ENCODE measurements around the gene PLA2G12A. TPM values are rescaled to one million over a fixed set of nuclear protein-coding genes. Genes with fewer than 3 reads are reported as not detected.

Gene PLA2G12A
- total RNA-seq, 4 donors from 2014 or later = 15.6 to 33.2 (median 20.5) TPM

DNA sequence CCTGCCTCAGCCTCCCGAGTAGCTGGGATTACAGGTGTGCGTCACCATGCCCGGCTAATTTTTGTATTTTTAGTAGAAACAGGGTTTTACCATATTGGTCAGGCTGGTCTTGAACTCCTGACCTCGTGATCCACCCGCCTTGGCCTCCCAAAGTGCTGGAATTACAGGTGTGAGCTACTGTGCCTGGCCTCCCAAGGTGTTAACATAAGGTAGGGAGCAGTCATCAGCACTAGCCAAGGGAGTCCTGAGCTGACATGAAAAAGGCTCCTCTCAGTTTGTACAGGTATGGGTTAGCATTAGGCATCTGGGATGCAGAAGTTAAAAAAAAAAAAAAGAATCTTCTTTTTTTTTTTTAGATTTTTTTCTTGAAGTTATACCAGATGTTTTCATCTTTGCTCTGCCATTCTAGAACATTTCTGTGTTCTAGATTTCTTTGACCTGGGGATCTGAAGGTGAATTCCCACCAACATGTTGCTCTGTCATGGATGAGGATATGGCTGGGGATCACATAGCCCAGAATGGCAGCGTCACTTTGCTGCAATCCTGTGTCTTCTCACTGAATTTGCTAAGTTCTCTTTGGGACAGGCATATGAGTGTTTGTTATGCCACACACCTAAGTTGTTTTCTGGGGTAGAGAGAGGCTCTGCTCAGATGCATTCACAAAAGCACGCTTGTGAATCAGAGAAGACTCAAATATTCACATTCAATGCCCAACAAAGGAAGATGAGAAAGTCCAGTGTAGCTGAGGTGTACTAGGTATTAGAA is 24.4 kb upstream of the PLA2G12A start:
- no peaks in the 10 kb centered on the region for H3K9me3 ChIP-seq
- no peaks in the 10 kb centered on the region for H3K27me3 ChIP-seq
- DNase-seq (ENCODE audit: low spot score in 2 of 2) = no peak
- no peaks in the 10 kb centered on the region for H3K36me3 ChIP-seq
- no peak overlapping the region for H3K4me3 ChIP-seq
- TF ChIP-seq POLR2A (IDR thresholded peaks at IDR 0.05) (no peak), POLR2AphosphoS5 (IDR thresholded peaks at IDR 0.05) (no peak), EP300 (IDR thresholded peaks at IDR 0.05) (no peak)
- TF ChIP-seq, protein P1, sequence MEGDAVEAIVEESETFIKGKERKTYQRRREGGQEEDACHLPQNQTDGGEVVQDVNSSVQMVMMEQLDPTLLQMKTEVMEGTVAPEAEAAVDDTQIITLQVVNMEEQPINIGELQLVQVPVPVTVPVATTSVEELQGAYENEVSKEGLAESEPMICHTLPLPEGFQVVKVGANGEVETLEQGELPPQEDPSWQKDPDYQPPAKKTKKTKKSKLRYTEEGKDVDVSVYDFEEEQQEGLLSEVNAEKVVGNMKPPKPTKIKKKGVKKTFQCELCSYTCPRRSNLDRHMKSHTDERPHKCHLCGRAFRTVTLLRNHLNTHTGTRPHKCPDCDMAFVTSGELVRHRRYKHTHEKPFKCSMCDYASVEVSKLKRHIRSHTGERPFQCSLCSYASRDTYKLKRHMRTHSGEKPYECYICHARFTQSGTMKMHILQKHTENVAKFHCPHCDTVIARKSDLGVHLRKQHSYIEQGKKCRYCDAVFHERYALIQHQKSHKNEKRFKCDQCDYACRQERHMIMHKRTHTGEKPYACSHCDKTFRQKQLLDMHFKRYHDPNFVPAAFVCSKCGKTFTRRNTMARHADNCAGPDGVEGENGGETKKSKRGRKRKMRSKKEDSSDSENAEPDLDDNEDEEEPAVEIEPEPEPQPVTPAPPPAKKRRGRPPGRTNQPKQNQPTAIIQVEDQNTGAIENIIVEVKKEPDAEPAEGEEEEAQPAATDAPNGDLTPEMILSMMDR (IDR thresholded peaks at IDR 0.05) = no peak
- 83% methylated on average over 7 of the region's 7 CpGs for WGBS
- H3K4me1 ChIP-seq = no peaks in the 10 kb centered on the region
- no peak overlapping the region for H3K27ac ChIP-seq

DNA sequence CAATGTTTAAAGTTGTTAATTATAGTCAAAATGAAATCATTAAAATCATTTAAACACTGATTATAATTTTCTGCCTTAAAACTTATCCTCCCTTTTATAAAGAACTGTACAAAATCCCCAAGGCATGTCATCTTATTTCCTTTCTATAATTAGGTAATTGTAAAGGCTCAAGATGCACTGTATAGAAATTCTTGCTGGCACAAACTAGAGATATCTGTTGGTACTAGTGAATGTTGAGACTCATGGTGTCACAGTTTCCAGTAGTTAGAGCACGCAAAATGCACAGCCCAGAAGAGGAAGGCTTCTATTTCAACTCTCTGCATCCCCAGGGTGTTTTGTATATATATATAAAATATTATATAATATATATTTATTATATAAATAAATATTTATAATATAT is 22.7 kb upstream of the PLA2G12A start:
- Histone ChIP-seq H3K27ac (no peak overlapping the region), H3K27me3 (no peaks in the 10 kb centered on the region), H3K9me3 (no peaks in the 10 kb centered on the region), H3K4me1 (no peaks in the 10 kb centered on the region), H3K4me3 (no peak overlapping the region), H3K36me3 (no peaks in the 10 kb centered on the region)
- WGBS = 0% methylated on average over 1 of the region's 1 CpG
- no peak for DNase-seq (ENCODE audit: low spot score in 2 of 2)
- TF ChIP-seq POLR2AphosphoS5 (IDR thresholded peaks at IDR 0.05) (no peak), EP300 (IDR thresholded peaks at IDR 0.05) (no peak), POLR2A (IDR thresholded peaks at IDR 0.05) (no peak)
- TF ChIP-seq, protein P1 (IDR thresholded peaks at IDR 0.05) = no peak

DNA sequence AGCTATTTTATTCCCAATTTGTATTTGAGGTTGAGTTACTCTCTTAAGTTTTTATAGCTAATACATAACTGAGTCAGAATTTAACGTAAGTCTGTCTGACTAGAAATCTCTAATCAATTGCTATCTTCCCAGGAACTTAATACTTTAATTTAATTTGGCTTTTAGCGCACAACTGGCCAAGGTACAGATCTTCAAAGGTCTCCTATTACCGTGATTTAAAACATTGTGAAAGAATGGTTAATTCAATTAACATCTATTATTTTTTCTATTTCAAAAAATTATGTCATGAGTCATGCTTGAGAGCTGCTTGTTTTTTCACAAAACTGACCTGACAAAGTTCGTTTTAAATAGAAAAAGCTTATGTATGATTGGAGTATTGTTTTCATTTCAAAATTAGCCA is 22.0 kb upstream of the PLA2G12A start:
- Histone ChIP-seq H3K4me3 (no peak overlapping the region), H3K27ac (no peak overlapping the region), H3K27me3 (no peaks in the 10 kb centered on the region), H3K9me3 (no peaks in the 10 kb centered on the region), H3K4me1 (no peaks in the 10 kb centered on the region), H3K36me3 (no peaks in the 10 kb centered on the region)
- TF ChIP-seq POLR2A (IDR thresholded peaks at IDR 0.05) = no peak
- TF ChIP-seq, protein P1 (IDR thresholded peaks at IDR 0.05) = no peak
- 83% methylated on average over 4 of the region's 4 CpGs for WGBS
- no peak for DNase-seq (ENCODE audit: low spot score in 2 of 2)

DNA sequence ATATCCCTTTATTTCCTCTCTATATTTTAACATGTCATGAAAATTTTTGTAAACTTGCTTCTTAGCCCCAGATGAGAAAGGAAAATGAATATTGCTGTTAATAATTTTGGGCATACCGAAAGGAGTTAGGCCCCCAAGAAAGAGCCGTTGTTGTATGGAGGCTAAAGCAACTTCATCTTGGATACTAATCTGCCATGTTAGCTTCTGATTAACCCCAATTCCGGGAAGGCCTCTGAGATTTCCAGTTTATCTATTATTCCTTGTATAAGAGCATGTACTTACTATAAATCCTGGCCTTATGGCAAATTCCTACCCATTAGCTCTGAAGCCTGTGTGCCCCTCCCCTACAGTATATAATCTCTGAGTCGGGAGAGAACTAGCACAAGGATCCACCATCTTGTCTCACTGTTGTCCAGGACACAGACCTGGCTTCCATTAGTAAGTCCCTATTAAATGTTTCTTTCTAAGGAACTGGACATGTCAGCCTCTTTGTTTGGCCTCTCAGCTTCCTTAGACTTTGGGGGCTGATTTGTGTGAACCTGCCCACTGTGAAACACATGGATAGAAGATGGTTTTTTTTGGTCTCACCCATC is 20.9 kb upstream of the PLA2G12A start:
- TF ChIP-seq EP300 (IDR thresholded peaks at IDR 0.05) = no peak
- TF ChIP-seq, protein P1 (IDR thresholded peaks at IDR 0.05) = no peak
- TF ChIP-seq POLR2A (IDR thresholded peaks at IDR 0.05) = no peak
- TF ChIP-seq POLR2AphosphoS5 (IDR thresholded peaks at IDR 0.05) = no peak
- whole genome bisulfite sequencing = 77% methylated on average over 4 of the region's 4 CpGs
- Histone ChIP-seq H3K9me3 (no peaks in the 10 kb centered on the region), H3K27me3 (no peaks in the 10 kb centered on the region), H3K36me3 (no peaks in the 10 kb centered on the region), H3K4me3 (no peak overlapping the region), H3K4me1 (no peaks in the 10 kb centered on the region), H3K27ac (no peak overlapping the region)
- DNase-seq (ENCODE audit: low spot score in 2 of 2) = no peak

DNA sequence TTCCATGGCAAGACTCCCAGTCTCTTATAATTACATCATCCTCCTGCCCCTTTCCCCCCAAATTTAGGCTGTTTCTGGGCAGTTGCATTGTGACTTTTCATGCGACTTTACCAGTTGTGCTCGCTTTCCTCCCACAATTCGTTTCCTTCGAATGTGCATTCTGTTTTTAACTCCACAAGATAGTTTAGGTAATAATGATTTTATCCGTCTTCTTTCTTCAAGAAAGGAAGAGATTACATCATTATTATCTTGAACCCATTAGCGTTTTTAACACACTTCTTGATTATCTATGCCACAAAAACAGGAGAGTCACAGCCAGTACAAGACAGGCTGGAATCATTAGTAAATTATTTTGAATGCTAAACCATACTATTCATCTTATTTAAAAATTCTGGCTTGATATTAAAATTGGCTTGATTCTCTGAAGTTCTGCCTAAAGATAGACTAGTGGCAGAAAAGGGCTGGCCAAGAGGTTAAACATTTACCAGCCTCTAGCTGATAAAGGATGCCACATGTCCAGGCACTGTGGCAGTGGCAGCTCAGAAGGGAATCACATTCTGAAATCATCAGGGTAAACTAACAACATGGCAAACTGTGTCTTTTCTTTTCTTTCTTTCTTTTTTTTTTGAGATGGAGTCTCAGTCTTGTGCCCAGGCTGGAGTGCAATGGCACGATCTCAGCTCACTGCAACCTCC is 19.7 kb upstream of the PLA2G12A start:
- no peaks in the 10 kb centered on the region for H3K27me3 ChIP-seq
- no peaks in the 10 kb centered on the region for H3K9me3 ChIP-seq
- H3K27ac ChIP-seq = no peak overlapping the region
- TF ChIP-seq, protein P1 (IDR thresholded peaks at IDR 0.05) = no peak
- TF ChIP-seq POLR2A (IDR thresholded peaks at IDR 0.05) (no peak), EP300 (IDR thresholded peaks at IDR 0.05) (no peak), POLR2AphosphoS5 (IDR thresholded peaks at IDR 0.05) (no peak)
- no peak for DNase-seq (ENCODE audit: low spot score in 2 of 2)
- WGBS = 77% methylated on average over 7 of the region's 7 CpGs
- H3K4me3 ChIP-seq = no peak overlapping the region
- H3K36me3 ChIP-seq = no peaks in the 10 kb centered on the region
- H3K4me1 ChIP-seq = no peaks in the 10 kb centered on the region
